GM12878 (cell line): ENCODE measurements around the gene P4HA3. TPM values are rescaled to one million over a fixed set of nuclear protein-coding genes. Genes with fewer than 3 reads are reported as not detected.

Experiments used
- ATAC-seq: fragments of 200-7000 bp; cut with Tn5 transposase; 3 replicates; pipeline ENCODE4 v1.9.1; 2020; ENCODE audit warnings: mild to moderate bottlenecking, moderate library complexity
- BruUV-seq: library from RNA; stranded (reverse); fragments of 400-500 nt; replicated peaks from 2 replicates; lab custom pipeline; 2021; lab: Mats Ljungman, UMichigan
- CTCF ChIA-PET: fragments of 300-600 bp; sonication (Branson Sonifier 250); formaldehyde crosslinking; extraction: SDS; loops from one replicate; lab custom pipeline; 2021; ENCODE audit warnings: inconsistent platforms; lab: Yijun Ruan, JAX
- POLR2A ChIA-PET: fragments of 350-600 bp; formaldehyde crosslinking; extraction: SDS; loops from one replicate; lab custom pipeline; 2021; ENCODE audit warnings: inconsistent platforms; lab: Charles Lee
- RAD21 ChIA-PET: fragments of 300-600 bp; sonication (Branson Sonifier 250); formaldehyde crosslinking; loops from one replicate; lab custom pipeline; 2023; ENCODE audit warnings: antibody characterized with exemption; ENCODE audit not compliant: unreplicated experiment; lab: Charles Lee
- SMC1A ChIA-PET: fragments of 300-600 bp; sonication (Branson Sonifier 250); formaldehyde crosslinking; loops from one replicate; lab custom pipeline; 2023; ENCODE audit not compliant: unreplicated experiment, uncharacterized antibody; lab: Charles Lee
- DNase-seq: peaks from one replicate; pipeline ENCODE4 v3.0.0-alpha.2; 2011; ENCODE audit warnings: low read depth, low spot score
- FAIRE-seq: peaks from 3 replicates; lab custom pipeline; 2011; peaks lifted over from hg19 to GRCh38; lab: Jason Lieb, UNC
- H2AFZ ChIP-seq: 2 replicates; pipeline ENCODE4 v1.6.0; 2011; ENCODE audit warnings: low read depth, low read length, control low read depth; ENCODE audit not compliant: control insufficient read depth
- H3K27ac ChIP-seq: 2 replicates; pipeline ENCODE4 v1.5.1; 2011; ENCODE audit warnings: control low read depth; ENCODE audit not compliant: control insufficient read depth, insufficient read depth
- H3K27me3 ChIP-seq, 2 experiments: replicated peaks in 1 of 2; 2 replicates each; pipeline versions ENCODE4 v1.6.0 to v1.6.1; 2011; ENCODE audit warnings: low read length in 1 of 2; ENCODE audit not compliant: control insufficient read depth in 2 of 2, insufficient read depth in 2 of 2
- H3K36me3 ChIP-seq, 2 experiments: 2 replicates each; pipeline ENCODE4 v1.5.1; 2011; ENCODE audit warnings: low read length in 1 of 2; ENCODE audit not compliant: control insufficient read depth in 2 of 2, insufficient read depth in 2 of 2
- H3K4me1 ChIP-seq: 2 replicates; pipeline ENCODE4 v1.6.1; 2011; ENCODE audit warnings: mild to moderate bottlenecking, low read length, moderate library complexity, mixed read lengths; ENCODE audit not compliant: control insufficient read depth, insufficient read depth
- H3K4me2 ChIP-seq: 2 replicates; pipeline ENCODE4 v1.6.0; 2011; ENCODE audit warnings: control low read depth; ENCODE audit not compliant: control insufficient read depth, insufficient read depth
- H3K4me3 ChIP-seq: fragments of 200-600 bp; sonication (generic); 2 replicates; pipeline ENCODE4 v1.5.1; 2016
- H3K79me2 ChIP-seq: 2 replicates; pipeline ENCODE4 v1.6.0; 2011; ENCODE audit warnings: low read length; ENCODE audit not compliant: control insufficient read depth, insufficient read depth
- H3K9ac ChIP-seq: 2 replicates; pipeline ENCODE4 v1.8.0; 2011; ENCODE audit warnings: low read length, control low read depth, mixed read lengths; ENCODE audit not compliant: control insufficient read depth, insufficient read depth
- H3K9me3 ChIP-seq: replicated peaks from 3 replicates; pipeline ENCODE4 v1.5.1; 2011; ENCODE audit warnings: mild to moderate bottlenecking, low read length; ENCODE audit not compliant: control insufficient read depth, insufficient read depth
- H4K20me1 ChIP-seq: 2 replicates; pipeline ENCODE4 v1.6.0; 2011; ENCODE audit not compliant: control insufficient read depth, insufficient read depth
- GABPA ChIP-seq: IDR thresholded peaks from 2 replicates; pipeline ENCODE4 v1.6.1; 2014; ENCODE audit warnings: antibody characterized with exemption, low read depth, mild to moderate bottlenecking, inconsistent platforms
- MYC ChIP-seq: IDR thresholded peaks from 2 replicates; pipeline ENCODE4 v1.6.1; 2011; ENCODE audit warnings: mild to moderate bottlenecking, low read length, moderate library complexity, inconsistent platforms; ENCODE audit not compliant: insufficient read depth, insufficient replicate concordance, insufficient read length, severe bottlenecking
- SRF ChIP-seq, 2 experiments: IDR thresholded peaks; 2 replicates each; pipeline ENCODE4 v1.6.1; 2011; ENCODE audit warnings: low read depth in 2 of 2, low read length in 2 of 2, mild to moderate bottlenecking in 1 of 2, moderate library complexity in 1 of 2
- ZSCAN29 ChIP-seq: fragments of 450-650 bp; IDR thresholded peaks from 2 replicates; pipeline ENCODE4 v1.6.1; 2017; ENCODE audit warnings: mild to moderate bottlenecking, moderate library complexity
- WGBS: methylation state at CpG from one replicate; pipeline ENCODE4 v1.1.6; 2016; ENCODE audit warnings: low lambda C conversion rate; ENCODE audit not compliant: insufficient replicate concordance, insufficient coverage; ENCODE audit errors: missing lambda C conversion rate; 5-methylcytosine and 5-hydroxymethylcytosine counted together
- in situ Hi-C: fragments of 300-500 bp; cut with MboI; formaldehyde crosslinking; loops from 9 replicates; pipeline ENCODE4 v1.14.3; 2018; ENCODE audit warnings: mixed read lengths
- intact Hi-C: fragments of 100-400 bp; cut with micrococcal nuclease; formaldehyde crosslinking; loops from one replicate; pipeline ENCODE4 v1.14.2; 2022; ENCODE audit not compliant: unreplicated experiment
- polyA plus RNA-seq, 11 experiments: library from polyadenylated mRNA; depleted of rRNA in 4 of 11; unstranded in 6 of 11; stranded (reverse) in 5 of 11; fragments of >200 nt; fragmentation: Nextera tagmentation in 4 of 11; fragmentation: Illumina TruSeq in 1 of 11; extraction: Ambion mirVana in 4 of 11; extraction: Trizol in 1 of 11; gene quantifications; 1 replicate in 1 of 11; 2 replicates in 10 of 11; pipeline versions ENCODE4 v1.2.1 to v1.2.3, GENCODE V29; 2011 to 2016; ENCODE audit warnings: inconsistent platforms in 2 of 11, missing spikeins in 2 of 11, low read depth in 1 of 11
- total RNA-seq, 4 experiments: library from RNA; depleted of rRNA in 3 of 4; stranded (reverse); fragments of >200 nt in 3 of 4; fragmentation: Illumina TruSeq in 1 of 4; extraction: Trizol in 1 of 4; gene quantifications; 2 replicates each; pipeline versions ENCODE4 v1.2.1 to v1.2.3, GENCODE V29; 2013 to 2021
- TF ChIP-seq, protein P1 (sequence below): fragments of 450-650 bp; formaldehyde crosslinking; IDR thresholded peaks from 2 replicates; pipeline ENCODE4 v1.4.0; 2020; ENCODE audit warnings: mild to moderate bottlenecking, moderate library complexity
- TF ChIP-seq, protein P2 (sequence below): IDR thresholded peaks from 2 replicates; pipeline ENCODE4 v1.6.1; 2012; ENCODE audit warnings: low read depth, low read length, improper control_type of control experiment
- TF ChIP-seq, protein P3 (sequence below): IDR thresholded peaks from 2 replicates; pipeline ENCODE4 v1.6.1; 2011; ENCODE audit warnings: borderline replicate concordance, low read depth, mild to moderate bottlenecking, moderate library complexity, low read length; ENCODE audit not compliant: insufficient read depth, poor library complexity, severe bottlenecking
- TF ChIP-seq, protein P4 (sequence below): fragments of 450-650 bp; IDR thresholded peaks from 2 replicates; pipeline ENCODE4 v1.6.1; 2018; ENCODE audit warnings: mild to moderate bottlenecking, low read depth, moderate library complexity; ENCODE audit not compliant: partially characterized antibody

The P4HA3 gene
- total and polyA plus RNA-seq, 10 of the 15 experiments (the other 5 are each of a cell fraction or from before 2014, with no cell fraction given): 0.08 TPM; not detected in 9

DNA sequence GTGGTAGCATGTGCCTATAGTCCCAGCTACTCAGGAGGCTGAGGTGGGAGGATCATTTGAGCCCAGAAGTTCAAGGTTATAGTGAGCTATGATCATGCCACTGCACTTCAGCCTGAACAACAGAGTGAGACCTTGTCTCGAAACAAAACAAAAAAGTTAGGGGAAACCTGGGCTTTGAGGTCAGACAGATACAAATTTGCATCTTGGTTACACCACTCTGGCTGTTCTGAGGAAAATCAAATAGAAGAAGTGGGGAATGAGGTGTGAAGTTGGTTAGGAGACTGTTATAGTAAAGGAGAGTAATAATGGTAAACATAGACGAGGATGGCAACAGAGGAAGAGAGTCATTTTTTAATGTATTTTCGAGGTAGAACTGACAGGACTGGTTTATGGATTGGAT is 77.8 kb downstream of the P4HA3 start (continued):
- TF ChIP-seq, protein P1, sequence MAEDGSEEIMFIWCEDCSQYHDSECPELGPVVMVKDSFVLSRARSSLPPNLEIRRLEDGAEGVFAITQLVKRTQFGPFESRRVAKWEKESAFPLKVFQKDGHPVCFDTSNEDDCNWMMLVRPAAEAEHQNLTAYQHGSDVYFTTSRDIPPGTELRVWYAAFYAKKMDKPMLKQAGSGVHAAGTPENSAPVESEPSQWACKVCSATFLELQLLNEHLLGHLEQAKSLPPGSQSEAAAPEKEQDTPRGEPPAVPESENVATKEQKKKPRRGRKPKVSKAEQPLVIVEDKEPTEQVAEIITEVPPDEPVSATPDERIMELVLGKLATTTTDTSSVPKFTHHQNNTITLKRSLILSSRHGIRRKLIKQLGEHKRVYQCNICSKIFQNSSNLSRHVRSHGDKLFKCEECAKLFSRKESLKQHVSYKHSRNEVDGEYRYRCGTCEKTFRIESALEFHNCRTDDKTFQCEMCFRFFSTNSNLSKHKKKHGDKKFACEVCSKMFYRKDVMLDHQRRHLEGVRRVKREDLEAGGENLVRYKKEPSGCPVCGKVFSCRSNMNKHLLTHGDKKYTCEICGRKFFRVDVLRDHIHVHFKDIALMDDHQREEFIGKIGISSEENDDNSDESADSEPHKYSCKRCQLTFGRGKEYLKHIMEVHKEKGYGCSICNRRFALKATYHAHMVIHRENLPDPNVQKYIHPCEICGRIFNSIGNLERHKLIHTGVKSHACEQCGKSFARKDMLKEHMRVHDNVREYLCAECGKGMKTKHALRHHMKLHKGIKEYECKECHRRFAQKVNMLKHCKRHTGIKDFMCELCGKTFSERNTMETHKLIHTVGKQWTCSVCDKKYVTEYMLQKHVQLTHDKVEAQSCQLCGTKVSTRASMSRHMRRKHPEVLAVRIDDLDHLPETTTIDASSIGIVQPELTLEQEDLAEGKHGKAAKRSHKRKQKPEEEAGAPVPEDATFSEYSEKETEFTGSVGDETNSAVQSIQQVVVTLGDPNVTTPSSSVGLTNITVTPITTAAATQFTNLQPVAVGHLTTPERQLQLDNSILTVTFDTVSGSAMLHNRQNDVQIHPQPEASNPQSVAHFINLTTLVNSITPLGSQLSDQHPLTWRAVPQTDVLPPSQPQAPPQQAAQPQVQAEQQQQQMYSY (CRISPR knock-in tag): no peak
- TF ChIP-seq, protein P2, sequence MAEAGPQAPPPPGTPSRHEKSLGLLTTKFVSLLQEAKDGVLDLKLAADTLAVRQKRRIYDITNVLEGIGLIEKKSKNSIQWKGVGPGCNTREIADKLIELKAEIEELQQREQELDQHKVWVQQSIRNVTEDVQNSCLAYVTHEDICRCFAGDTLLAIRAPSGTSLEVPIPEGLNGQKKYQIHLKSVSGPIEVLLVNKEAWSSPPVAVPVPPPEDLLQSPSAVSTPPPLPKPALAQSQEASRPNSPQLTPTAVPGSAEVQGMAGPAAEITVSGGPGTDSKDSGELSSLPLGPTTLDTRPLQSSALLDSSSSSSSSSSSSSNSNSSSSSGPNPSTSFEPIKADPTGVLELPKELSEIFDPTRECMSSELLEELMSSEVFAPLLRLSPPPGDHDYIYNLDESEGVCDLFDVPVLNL: no peak
- no peak for TF ChIP-seq ZSCAN29
- TF ChIP-seq MYC: no peak
- TF ChIP-seq, all 136 proteins: peak for 6

DNA sequence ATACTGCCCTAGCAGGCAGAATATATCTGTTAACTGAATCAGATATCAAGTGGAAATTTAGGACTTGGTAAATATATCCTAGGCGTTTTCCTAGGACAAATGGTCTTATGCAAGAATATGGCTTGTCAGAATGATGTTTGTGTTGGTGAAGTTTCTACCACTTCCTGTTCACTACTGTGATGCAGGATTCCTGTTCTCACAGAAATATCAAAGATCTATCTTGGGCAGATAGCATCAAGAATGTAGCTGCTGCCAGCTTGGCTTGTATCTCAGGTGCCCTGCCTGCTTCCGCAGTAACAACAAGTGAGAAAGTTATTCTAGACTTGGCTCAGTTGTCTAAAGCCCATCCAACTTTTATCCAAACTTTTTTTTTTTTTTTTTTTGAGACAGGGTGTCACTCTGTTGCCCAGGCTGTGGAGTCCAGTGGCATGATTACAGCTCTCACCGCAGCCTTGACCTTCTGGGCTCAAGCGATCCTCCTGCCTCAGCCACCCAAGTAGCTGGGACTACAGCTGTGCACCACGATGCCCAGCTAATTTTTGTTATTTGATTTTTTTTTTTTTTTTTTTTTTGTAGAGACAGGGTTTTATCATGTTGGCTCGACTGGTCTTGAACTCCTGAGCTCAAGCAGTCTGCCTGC is 79.0 kb downstream of the P4HA3 start:
- H3K4me1 ChIP-seq: no peaks in the 10 kb centered on the region
- in situ Hi-C loops: no loop called here
- ChIA-PET CTCF (interaction anchor here (0.8 kb wide), 1 partner anchor 23 kb away, joined by 4 read pairs; no protein-coding TSS in a partner anchor), POLR2A (interaction anchor here (0.6 kb wide), 2 partner anchors 63 to 261 kb away, joined by 4 read pairs; no protein-coding TSS in a partner anchor), RAD21 (interaction anchor here (0.7 kb wide), 1 partner anchor 152 kb away, joined by 3 read pairs; no protein-coding TSS in a partner anchor), SMC1A (interaction anchor here (0.6 to 1.2 kb wide), 3 partner anchors 14 to 639 kb away, joined by 3 to 4 read pairs (median 3); partner anchors contain the start of genes C2CD3 and PPME1)
- H2AFZ ChIP-seq: no peak overlapping the region
- H3K27ac ChIP-seq: no peak overlapping the region
- BruUV-seq: no TSS peak
- H3K4me3 ChIP-seq: no peak overlapping the region
- no peaks in the 10 kb centered on the region for H3K9me3 ChIP-seq
- DNase-seq: no peak
- FAIRE-seq: no peak
- H3K4me2 ChIP-seq: no peak overlapping the region
- intact Hi-C loops: no loop called here
- no peak for ATAC-seq
- H3K27me3 ChIP-seq: no peaks in the 10 kb centered on the region
- H3K9ac ChIP-seq: no peak overlapping the region
- no peaks in the 10 kb centered on the region for H3K79me2 ChIP-seq
- H4K20me1 ChIP-seq: no peaks in the 10 kb centered on the region
- 89% methylated on average over 5 of the region's 6 CpGs for WGBS
- H3K36me3 ChIP-seq: peaks cover 0 to 11% of the 10 kb centered on the region in 2 experiments; a peak in 1 of 4 replicates
- TF ChIP-seq, protein P3, sequence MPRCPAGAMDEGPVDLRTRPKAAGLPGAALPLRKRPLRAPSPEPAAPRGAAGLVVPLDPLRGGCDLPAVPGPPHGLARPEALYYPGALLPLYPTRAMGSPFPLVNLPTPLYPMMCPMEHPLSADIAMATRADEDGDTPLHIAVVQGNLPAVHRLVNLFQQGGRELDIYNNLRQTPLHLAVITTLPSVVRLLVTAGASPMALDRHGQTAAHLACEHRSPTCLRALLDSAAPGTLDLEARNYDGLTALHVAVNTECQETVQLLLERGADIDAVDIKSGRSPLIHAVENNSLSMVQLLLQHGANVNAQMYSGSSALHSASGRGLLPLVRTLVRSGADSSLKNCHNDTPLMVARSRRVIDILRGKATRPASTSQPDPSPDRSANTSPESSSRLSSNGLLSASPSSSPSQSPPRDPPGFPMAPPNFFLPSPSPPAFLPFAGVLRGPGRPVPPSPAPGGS: no peak
- TF ChIP-seq, protein P4, sequence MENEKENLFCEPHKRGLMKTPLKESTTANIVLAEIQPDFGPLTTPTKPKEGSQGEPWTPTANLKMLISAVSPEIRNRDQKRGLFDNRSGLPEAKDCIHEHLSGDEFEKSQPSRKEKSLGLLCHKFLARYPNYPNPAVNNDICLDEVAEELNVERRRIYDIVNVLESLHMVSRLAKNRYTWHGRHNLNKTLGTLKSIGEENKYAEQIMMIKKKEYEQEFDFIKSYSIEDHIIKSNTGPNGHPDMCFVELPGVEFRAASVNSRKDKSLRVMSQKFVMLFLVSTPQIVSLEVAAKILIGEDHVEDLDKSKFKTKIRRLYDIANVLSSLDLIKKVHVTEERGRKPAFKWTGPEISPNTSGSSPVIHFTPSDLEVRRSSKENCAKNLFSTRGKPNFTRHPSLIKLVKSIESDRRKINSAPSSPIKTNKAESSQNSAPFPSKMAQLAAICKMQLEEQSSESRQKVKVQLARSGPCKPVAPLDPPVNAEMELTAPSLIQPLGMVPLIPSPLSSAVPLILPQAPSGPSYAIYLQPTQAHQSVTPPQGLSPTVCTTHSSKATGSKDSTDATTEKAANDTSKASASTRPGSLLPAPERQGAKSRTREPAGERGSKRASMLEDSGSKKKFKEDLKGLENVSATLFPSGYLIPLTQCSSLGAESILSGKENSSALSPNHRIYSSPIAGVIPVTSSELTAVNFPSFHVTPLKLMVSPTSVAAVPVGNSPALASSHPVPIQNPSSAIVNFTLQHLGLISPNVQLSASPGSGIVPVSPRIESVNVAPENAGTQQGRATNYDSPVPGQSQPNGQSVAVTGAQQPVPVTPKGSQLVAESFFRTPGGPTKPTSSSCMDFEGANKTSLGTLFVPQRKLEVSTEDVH: no peak
- TF ChIP-seq SRF (IDR thresholded peaks at IDR 0.05; ENCODE audit: low read depth in 2 of 2, low read length in 2 of 2) (no peak), GABPA (no peak)
